Measurements from ENCODE around the gene DBF4.

DNA sequence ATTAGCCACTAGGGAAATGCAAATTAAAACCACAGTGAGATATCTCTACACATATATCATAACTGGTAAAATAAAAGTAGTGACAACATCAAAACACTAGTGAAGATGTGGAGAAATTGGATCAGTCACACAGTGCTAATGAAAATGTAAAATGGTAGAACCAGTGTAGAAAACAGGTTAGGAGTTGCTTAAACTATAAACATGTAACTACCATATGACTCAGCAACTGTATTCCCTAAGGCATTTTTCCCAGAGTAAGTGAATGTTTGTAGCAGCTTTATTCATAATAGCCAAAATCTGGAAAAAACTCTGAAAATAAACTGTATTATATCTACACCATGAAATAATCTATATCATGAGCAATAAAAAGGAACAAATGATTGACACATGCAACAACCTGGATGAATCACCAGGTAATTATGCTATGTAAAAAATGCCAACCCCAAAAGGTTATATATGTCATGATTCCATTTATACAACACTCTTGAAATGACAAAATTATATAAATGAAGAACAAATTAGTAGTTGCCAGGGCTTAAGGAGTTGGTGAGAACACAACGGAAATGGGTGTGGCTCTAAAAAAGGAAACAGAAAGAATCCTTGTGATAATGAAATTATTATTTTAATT lies 22.9 kb upstream of the DBF4 start:
- TF ChIP-seq POLR2AphosphoS5 (IDR thresholded peaks at IDR 0.05; ENCODE audit: insufficient read depth in 1 of 2, low read depth in 1 of 2) (no peak), POLR2A (IDR thresholded peaks at IDR 0.05) (no peak)
- TF ChIP-seq, protein P1, sequence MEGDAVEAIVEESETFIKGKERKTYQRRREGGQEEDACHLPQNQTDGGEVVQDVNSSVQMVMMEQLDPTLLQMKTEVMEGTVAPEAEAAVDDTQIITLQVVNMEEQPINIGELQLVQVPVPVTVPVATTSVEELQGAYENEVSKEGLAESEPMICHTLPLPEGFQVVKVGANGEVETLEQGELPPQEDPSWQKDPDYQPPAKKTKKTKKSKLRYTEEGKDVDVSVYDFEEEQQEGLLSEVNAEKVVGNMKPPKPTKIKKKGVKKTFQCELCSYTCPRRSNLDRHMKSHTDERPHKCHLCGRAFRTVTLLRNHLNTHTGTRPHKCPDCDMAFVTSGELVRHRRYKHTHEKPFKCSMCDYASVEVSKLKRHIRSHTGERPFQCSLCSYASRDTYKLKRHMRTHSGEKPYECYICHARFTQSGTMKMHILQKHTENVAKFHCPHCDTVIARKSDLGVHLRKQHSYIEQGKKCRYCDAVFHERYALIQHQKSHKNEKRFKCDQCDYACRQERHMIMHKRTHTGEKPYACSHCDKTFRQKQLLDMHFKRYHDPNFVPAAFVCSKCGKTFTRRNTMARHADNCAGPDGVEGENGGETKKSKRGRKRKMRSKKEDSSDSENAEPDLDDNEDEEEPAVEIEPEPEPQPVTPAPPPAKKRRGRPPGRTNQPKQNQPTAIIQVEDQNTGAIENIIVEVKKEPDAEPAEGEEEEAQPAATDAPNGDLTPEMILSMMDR (IDR thresholded peaks at IDR 0.05), result no peak
